Posterior vena cava (tissue), 2 donors: ENCODE data around the gene STYK1. TPM values are rescaled to one million over a fixed set of nuclear protein-coding genes. Genes with fewer than 3 reads are reported as not detected.
"Not testable (repeated sequence)": the region's sequence is repeated elsewhere in the genome, so short reads cannot be mapped to it uniquely, and the experiment has no call there.

Experiments
- DNase-seq: peaks from one replicate; pipeline ENCODE4 v3.0.0-alpha.2; 2020; ENCODE audit warnings: low spot score
- intact Hi-C, 2 donors: fragments of 100-400 bp; cut with DNase I; formaldehyde crosslinking; loops; one replicate each; pipeline versions ENCODE4 v1.14.1 to v1.14.2; 2022 to 2023
- total RNA-seq, 2 donors: library from RNA; stranded (reverse); fragmentation: NEBNext Ultra II Directional; extraction: Animal tissue kit (Norgen Biotek cat#: 25700); gene quantifications; one replicate each; pipeline ENCODE4 v1.2.1, GENCODE V29; 2021
- donor health status: DM: yes; HTN: yes; CAD: no.
- donor health status: DM: yes; HTN: yes; CAD: no.

STYK1 gene
- total RNA-seq, 2 donors from 2014 or later: 0.10 to 0.19 TPM

GRCh38 chr12:10697862-10698261, 24.0 kb upstream of the STYK1 start:
- DNase-seq: no peak
- intact Hi-C loops: no loop called here

GRCh38 chr12:10697156-10697555, 23.3 kb upstream of the STYK1 start:
- DNase-seq: no peak

GRCh38 chr12:10690906-10691305, 17.1 kb upstream of the STYK1 start:
- intact Hi-C loops: no loop called here
- DNase-seq: no peak

More at GRCh38 chr12:10697156-10697555, 23.3 kb upstream of the STYK1 start:
- intact Hi-C loops: no loop called here

- DNase-seq: no peak
- intact Hi-C loops: no loop called here
Observed at GRCh38 chr12:10689146-10689545, 15.3 kb upstream of the STYK1 start.

- no peak for DNase-seq
- intact Hi-C loops: no loop called here
Observed at GRCh38 chr12:10688042-10688441, 14.2 kb upstream of the STYK1 start.

GRCh38 chr12:10672231-10672868, 1.5 kb downstream of the STYK1 start:
- no peak for DNase-seq
- intact Hi-C loops: no loop called here

- no peak for DNase-seq
- intact Hi-C loops: no loop called here
Observed at GRCh38 chr12:10669533-10669932, 4.3 kb downstream of the STYK1 start.

- intact Hi-C loops: no loop called here
- no peak for DNase-seq
Observed at GRCh38 chr12:10668526-10668925, 5.3 kb downstream of the STYK1 start.

- no peak for DNase-seq
- intact Hi-C loops: no loop called here
Observed at GRCh38 chr12:10667581-10667980, 6.3 kb downstream of the STYK1 start.

- intact Hi-C loops: no loop called here
- no peak for DNase-seq
Observed at GRCh38 chr12:10664499-10664898, 9.4 kb downstream of the STYK1 start.

GRCh38 chr12:10663869-10664268, 10.0 kb downstream of the STYK1 start:
- DNase-seq: no peak
- intact Hi-C loops: no loop called here

- intact Hi-C loops: no loop called here
- DNase-seq: no peak
Observed at GRCh38 chr12:10661338-10661737, 12.5 kb downstream of the STYK1 start.

- intact Hi-C loops: no loop called here
- DNase-seq: no peak
Observed at GRCh38 chr12:10654003-10654402, 19.8 kb downstream of the STYK1 start.

- DNase-seq: no peak
- intact Hi-C loops: no loop called here
Observed at GRCh38 chr12:10652192-10652591, 21.7 kb downstream of the STYK1 start.

GRCh38 chr12:10646576-10646975, 27.3 kb downstream of the STYK1 start:
- intact Hi-C loops, DNase-seq: not testable (repeated sequence)

GRCh38 chr12:10645910-10646309, 27.9 kb downstream of the STYK1 start:
- intact Hi-C loops: no loop called here

GRCh38 chr12:10641735-10642500, 31.9 kb downstream of the STYK1 start:
- DNase-seq: no peak
- intact Hi-C loops: no loop called here

More at GRCh38 chr12:10645910-10646309, 27.9 kb downstream of the STYK1 start:
- no peak for DNase-seq

- no peak for DNase-seq
- intact Hi-C loops: no loop called here
Observed at GRCh38 chr12:10638728-10639127, 35.1 kb downstream of the STYK1 start.

GRCh38 chr12:10636611-10637010, 37.2 kb downstream of the STYK1 start:
- no peak for DNase-seq
- intact Hi-C loops: no loop called here

GRCh38 chr12:10636124-10636523, 37.7 kb downstream of the STYK1 start:
- no peak for DNase-seq
- intact Hi-C loops: no loop called here

GRCh38 chr12:10635306-10635705, 38.5 kb downstream of the STYK1 start:
- intact Hi-C loops: no loop called here
- no peak for DNase-seq
